CD14-positive monocyte (primary cell): ENCODE results near the gene TBCEL. TPM values are rescaled to one million over a fixed set of nuclear protein-coding genes. Genes with fewer than 3 reads are reported as not detected.

Experiments
- DNase-seq, 3 donors: peaks; one replicate each; pipeline ENCODE4 v3.0.0-alpha.2; 2011 to 2022
- H2AFZ ChIP-seq: 2 replicates; pipeline ENCODE4 v1.6.0; 2012; ENCODE audit warnings: mild to moderate bottlenecking, low read depth, low read length, inconsistent platforms; ENCODE audit not compliant: insufficient read depth, poor library complexity, severe bottlenecking
- H3K27ac ChIP-seq, 2 donors: 1 replicate in 1 of 2; 2 replicates in 1 of 2; pipeline ENCODE4 v1.5.1; 2012 to 2013; ENCODE audit warnings: low read length in 2 of 2, control low read depth in 1 of 2, inconsistent platforms in 1 of 2, low read depth in 1 of 2, mild to moderate bottlenecking in 1 of 2
- H3K27me3 ChIP-seq, 2 donors: one replicate each; pipeline versions ENCODE4 v1.6.0 to v1.6.1; 2011 to 2013; ENCODE audit warnings: low read length in 2 of 2; ENCODE audit not compliant: control insufficient read depth in 2 of 2, insufficient read depth in 2 of 2
- H3K36me3 ChIP-seq, 2 donors: replicated peaks in 1 of 2; 1 replicate in 1 of 2; 2 replicates in 1 of 2; pipeline versions ENCODE4 v1.5.1 to v1.6.1; 2012 to 2013; ENCODE audit warnings: low read length in 2 of 2, control low read depth in 1 of 2, inconsistent platforms in 1 of 2, mild to moderate bottlenecking in 1 of 2; ENCODE audit not compliant: insufficient read depth in 2 of 2, control insufficient read depth in 1 of 2
- H3K4me1 ChIP-seq, 2 donors: 1 replicate in 1 of 2; 2 replicates in 1 of 2; pipeline versions ENCODE4 v1.5.1 to v1.6.1; 2012 to 2013; ENCODE audit warnings: low read length in 2 of 2, control low read depth in 1 of 2, inconsistent platforms in 1 of 2, mild to moderate bottlenecking in 1 of 2, moderate library complexity in 1 of 2; ENCODE audit not compliant: insufficient read depth in 2 of 2, control insufficient read depth in 1 of 2
- H3K4me2 ChIP-seq: replicated peaks from 2 replicates; pipeline ENCODE3; 2012; ENCODE audit warnings: low read length, moderate library complexity, mild to moderate bottlenecking; ENCODE audit not compliant: poor library complexity, severe bottlenecking; ENCODE audit errors: extremely low read depth
- H3K4me3 ChIP-seq, 3 experiments: fragments of 200-600 bp in 1 of 3; sonication (generic) in 1 of 3; replicated peaks in 1 of 3; 1 replicate in 2 of 3; 2 replicates in 1 of 3; pipeline ENCODE4 v1.5.1; 2011 to 2013; ENCODE audit warnings: low read length in 3 of 3, mild to moderate bottlenecking in 3 of 3, control low read depth in 2 of 3, low read depth in 2 of 3, inconsistent platforms in 1 of 3, moderate library complexity in 1 of 3
- H3K79me2 ChIP-seq: 2 replicates; pipeline ENCODE4 v1.6.0; 2012; ENCODE audit warnings: mild to moderate bottlenecking, control low read depth, inconsistent platforms, low read length, moderate library complexity; ENCODE audit not compliant: insufficient read depth
- H3K9ac ChIP-seq: 2 replicates; pipeline ENCODE4 v1.6.0; 2017; ENCODE audit warnings: low read length, mild to moderate bottlenecking; ENCODE audit not compliant: insufficient read depth, poor library complexity, severe bottlenecking
- H3K9me3 ChIP-seq, 2 donors: replicated peaks in 1 of 2; 1 replicate in 1 of 2; 2 replicates in 1 of 2; pipeline versions ENCODE4 v1.5.1 to v1.6.1; 2012 to 2013; ENCODE audit warnings: low read length in 2 of 2, control low read depth in 1 of 2; ENCODE audit not compliant: control insufficient read depth in 1 of 2, insufficient read depth in 1 of 2
- H4K20me1 ChIP-seq: 2 replicates; pipeline ENCODE4 v1.6.0; 2012; ENCODE audit warnings: mild to moderate bottlenecking, low read length, control low read depth, moderate library complexity; ENCODE audit not compliant: insufficient read depth
- H3K27ac Mint-ChIP-seq, 7 donors: one replicate each; pipeline ENCODE4 v1.8.0; 2020; ENCODE audit warnings: mild to moderate bottlenecking in 7 of 7, mixed read lengths in 7 of 7, moderate library complexity in 6 of 7, inconsistent platforms in 2 of 7
- H3K27me3 Mint-ChIP-seq, 3 donors: one replicate each; pipeline ENCODE4 v1.8.0; 2021 to 2022; ENCODE audit warnings: low read depth in 3 of 3, mild to moderate bottlenecking in 3 of 3, mixed read lengths in 3 of 3, moderate library complexity in 3 of 3, inconsistent platforms in 1 of 3
- H3K36me3 Mint-ChIP-seq, 2 donors: one replicate each; pipeline ENCODE4 v1.8.0; 2020; ENCODE audit warnings: mixed read lengths in 2 of 2, inconsistent platforms in 1 of 2, mild to moderate bottlenecking in 1 of 2
- H3K4me1 Mint-ChIP-seq: one replicate; pipeline ENCODE4 v1.8.0; 2020; ENCODE audit warnings: mild to moderate bottlenecking, mixed read lengths
- H3K4me3 Mint-ChIP-seq, 2 donors: one replicate each; pipeline ENCODE4 v1.8.0; 2020; ENCODE audit warnings: mild to moderate bottlenecking in 2 of 2, mixed read lengths in 2 of 2, moderate library complexity in 1 of 2
- H3K9me3 Mint-ChIP-seq, 7 donors: one replicate each; pipeline ENCODE4 v1.8.0; 2020 to 2022; ENCODE audit warnings: mixed read lengths in 7 of 7, mild to moderate bottlenecking in 6 of 7, moderate library complexity in 6 of 7, inconsistent platforms in 2 of 7
- CTCF ChIP-seq: fragments of 200-600 bp; IDR thresholded peaks from one replicate; pipeline ENCODE4 v1.8.0; 2022; ENCODE audit warnings: antibody characterized with exemption, mild to moderate bottlenecking
- WGBS: methylation state at CpG from one replicate; pipeline ENCODE4 v1.1.5; 2013; ENCODE audit warnings: missing lambda C conversion rate; ENCODE audit not compliant: insufficient coverage; 5-methylcytosine and 5-hydroxymethylcytosine counted together
- intact Hi-C, 2 donors: fragments of 100-400 bp; cut with micrococcal nuclease; formaldehyde crosslinking; loops; one replicate each; pipeline versions ENCODE4 v1.15.0 to v1.15.1; 2023
- polyA plus RNA-seq, 3 donors: library from polyadenylated mRNA; depleted of rRNA in 1 of 3; unstranded in 2 of 3; stranded (reverse) in 1 of 3; fragments of 300-500 nt in 2 of 3; fragments of >200 nt in 1 of 3; fragmentation: Illumina TruSeq in 2 of 3; gene quantifications; 1 replicate in 2 of 3; 2 replicates in 1 of 3; pipeline ENCODE4 v1.2.3, GENCODE V29; 2012 to 2021

Gene TBCEL
- polyA plus RNA-seq, 3 donors, result 3.9 to 6.5 (median 5.0) TPM

GRCh38 chr11:121055076-121055475 is 31.2 kb downstream of the TBCEL start:
- H3K36me3 ChIP-seq, result peaks cover 26 to 76% of the 10 kb centered on the region in 2 donors
- Mint-ChIP-seq H3K9me3 (no peaks in the 10 kb centered on the region), H3K36me3 (peaks cover 44% of the 10 kb centered on the region in 2 donors), H3K27ac (no peak overlapping the region), H3K4me3 (no peak overlapping the region), H3K27me3 (no peaks in the 10 kb centered on the region), H3K4me1 (peaks cover 9% of the 10 kb centered on the region)
- H3K27me3 ChIP-seq, result no peaks in the 10 kb centered on the region
- H3K9me3 ChIP-seq, result no peaks in the 10 kb centered on the region
- H3K79me2 ChIP-seq, result no peaks in the 10 kb centered on the region
- H3K4me2 ChIP-seq, result no peak overlapping the region
- intact Hi-C loops, result no loop called here
- no peak overlapping the region for H2AFZ ChIP-seq
- no peak overlapping the region for H3K9ac ChIP-seq
- no peak for TF ChIP-seq CTCF
- WGBS, result 92% methylated on average over 2 of the region's 3 CpGs
- DNase-seq, result no peak
- no peak overlapping the region for H3K27ac ChIP-seq
- H3K4me1 ChIP-seq, result peaks cover 0 to 5% of the 10 kb centered on the region in 2 donors
- no peaks in the 10 kb centered on the region for H4K20me1 ChIP-seq
- H3K4me3 ChIP-seq, result no peak overlapping the region

- Histone ChIP-seq H3K4me3 (no peak overlapping the region), H3K27ac (no peak overlapping the region), H3K27me3 (no peaks in the 10 kb centered on the region), H3K36me3 (peaks cover 38 to 79% of the 10 kb centered on the region in 2 donors), H3K79me2 (no peaks in the 10 kb centered on the region), H4K20me1 (no peaks in the 10 kb centered on the region), H3K4me2 (no peak overlapping the region), H3K4me1 (peaks cover 0 to 5% of the 10 kb centered on the region in 2 donors), H3K9me3 (no peaks in the 10 kb centered on the region), H2AFZ (no peak overlapping the region), H3K9ac (no peak overlapping the region)
- H3K27ac Mint-ChIP-seq, result peak overlapping the region in 1 of 7 donors; percentile 57
- WGBS, result no CpG with 5 or more reads among the region's 4 CpGs
- DNase-seq, result no peak
- H3K27me3 Mint-ChIP-seq, result no peaks in the 10 kb centered on the region
- H3K9me3 Mint-ChIP-seq, result no peaks in the 10 kb centered on the region
- peaks cover 10% of the 10 kb centered on the region for H3K4me1 Mint-ChIP-seq
- no peak overlapping the region for H3K4me3 Mint-ChIP-seq
- H3K36me3 Mint-ChIP-seq, result peaks cover 48 to 49% of the 10 kb centered on the region in 2 donors
- TF ChIP-seq CTCF, result no peak
- intact Hi-C loops, result no loop called here
Observed at GRCh38 chr11:121057922-121058321, 34.0 kb downstream of the TBCEL start.
